HG03457 (cell line): ENCODE data around the gene TBC1D22A.

Experiments
- ATAC-seq: cut with Tn5 transposase; IDR thresholded peaks from one replicate; pipeline ENCODE4 v1.9.1; 2021; ENCODE audit warnings: moderate number of reproducible peaks; ENCODE audit not compliant: unreplicated experiment

The TBC1D22A gene

DNA sequence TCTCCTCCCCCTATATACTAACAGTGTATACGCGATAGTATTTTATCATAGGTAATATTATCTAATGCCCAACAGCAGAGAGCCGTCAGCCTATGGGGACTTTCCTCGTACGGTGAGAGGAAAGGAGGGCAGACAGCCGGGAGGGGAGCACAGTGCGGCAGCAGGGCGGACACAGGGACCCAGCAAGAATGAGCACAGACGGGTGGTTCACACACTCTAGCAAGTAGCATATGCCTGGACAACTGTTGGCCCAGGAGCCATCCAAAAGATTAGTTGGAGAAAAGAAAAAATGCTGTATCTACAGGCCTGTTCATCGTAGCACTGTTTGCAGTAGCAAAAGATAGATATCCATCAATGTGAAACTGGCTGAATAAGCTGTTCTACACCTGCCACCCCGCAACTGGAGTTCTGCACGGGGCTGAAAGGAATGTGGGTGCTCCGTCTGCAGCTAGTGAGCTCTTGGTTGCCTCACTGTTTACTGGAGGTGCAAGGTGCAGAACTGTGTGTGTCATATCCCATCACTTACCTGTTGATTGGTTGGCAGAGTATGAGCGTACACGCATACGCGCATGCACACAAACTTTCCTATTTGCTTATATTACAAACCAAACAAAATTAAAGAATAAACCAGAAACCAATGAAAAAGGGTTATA lies 324.3 kb downstream of the TBC1D22A start:
- ATAC-seq = no peak

DNA sequence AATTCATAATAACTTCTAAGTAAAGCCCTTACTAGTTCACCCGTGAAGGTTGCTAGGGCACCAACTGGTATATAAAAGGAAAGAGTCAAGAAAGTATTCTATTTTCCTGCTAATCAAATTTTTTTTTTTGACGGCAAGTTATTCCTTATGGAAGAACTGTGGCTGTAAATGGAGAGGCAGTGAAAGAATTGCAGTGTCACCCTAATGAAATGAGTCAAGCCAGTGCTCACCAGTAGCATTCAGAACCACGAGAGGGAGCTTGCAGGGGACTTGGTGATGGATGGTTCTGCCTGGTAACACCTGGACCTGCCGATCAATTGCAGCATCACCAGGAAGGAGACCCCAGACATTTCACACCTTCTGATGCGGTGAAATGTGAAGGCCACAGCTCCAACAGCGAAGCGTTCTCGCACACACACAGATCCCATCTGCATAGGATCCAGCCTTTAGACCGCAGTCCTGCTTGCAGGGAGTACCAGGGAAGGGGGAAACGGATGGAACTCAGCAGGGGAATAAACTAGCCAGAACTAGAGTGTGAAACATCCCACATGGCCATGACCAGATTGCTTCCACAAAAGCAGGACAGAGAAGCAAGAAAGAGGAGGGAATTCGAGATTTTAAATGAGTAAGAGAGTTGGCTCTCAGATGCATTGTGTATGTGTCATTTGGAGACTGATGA lies 326.2 kb downstream of the TBC1D22A start:
- no peak for ATAC-seq

DNA sequence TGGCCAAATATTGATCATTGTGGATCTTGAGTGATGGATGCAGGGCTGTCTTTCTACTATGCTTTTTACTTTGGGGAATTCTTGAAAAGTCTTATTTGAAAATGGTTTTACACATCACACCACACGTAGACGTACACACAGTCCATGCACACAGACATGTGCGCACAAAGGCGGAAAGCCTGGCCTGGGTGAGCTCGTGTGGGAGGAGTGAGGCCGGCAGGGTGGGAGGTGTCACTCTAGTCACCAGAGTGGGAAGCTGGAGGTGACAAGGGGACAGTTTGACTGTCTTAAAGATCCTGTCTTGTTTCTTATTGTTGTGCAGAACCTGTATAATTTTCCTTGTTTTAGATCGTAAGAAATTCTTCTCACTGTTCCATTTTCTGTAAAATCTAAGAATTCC lies 326.9 kb downstream of the TBC1D22A start:
- no peak for ATAC-seq

DNA sequence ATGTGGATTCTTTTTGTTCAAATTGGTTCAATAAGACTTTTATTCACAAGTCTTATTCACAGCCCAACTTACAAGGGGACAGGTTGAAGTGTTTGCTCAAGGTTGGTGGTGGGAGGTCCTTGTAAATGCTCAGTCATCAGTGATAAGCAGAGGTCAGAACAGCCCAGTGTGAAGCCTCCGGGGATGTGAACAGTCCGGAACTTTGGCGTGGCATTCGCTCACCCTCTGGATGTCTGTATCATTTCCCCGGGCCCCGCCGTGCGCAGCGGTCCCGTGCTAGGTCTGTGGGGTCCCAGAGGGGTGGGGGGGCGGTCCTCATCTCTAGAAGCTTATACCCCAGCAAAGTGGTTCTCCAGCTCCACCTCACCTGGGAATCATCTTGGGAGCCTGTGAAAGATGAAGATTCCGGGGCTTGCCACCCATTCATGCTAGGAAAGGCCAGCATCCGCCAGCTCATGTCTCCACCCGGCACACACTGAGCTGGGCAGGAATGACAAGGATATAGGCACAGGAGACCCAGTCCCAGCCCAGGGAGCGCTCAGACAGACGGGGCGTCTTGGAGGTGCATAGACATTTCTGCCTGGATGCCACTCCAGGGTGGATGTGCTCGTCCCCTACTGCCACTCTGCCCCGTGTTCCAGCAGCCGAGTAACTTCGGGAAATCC lies 327.5 kb downstream of the TBC1D22A start:
- ATAC-seq = no peak

DNA sequence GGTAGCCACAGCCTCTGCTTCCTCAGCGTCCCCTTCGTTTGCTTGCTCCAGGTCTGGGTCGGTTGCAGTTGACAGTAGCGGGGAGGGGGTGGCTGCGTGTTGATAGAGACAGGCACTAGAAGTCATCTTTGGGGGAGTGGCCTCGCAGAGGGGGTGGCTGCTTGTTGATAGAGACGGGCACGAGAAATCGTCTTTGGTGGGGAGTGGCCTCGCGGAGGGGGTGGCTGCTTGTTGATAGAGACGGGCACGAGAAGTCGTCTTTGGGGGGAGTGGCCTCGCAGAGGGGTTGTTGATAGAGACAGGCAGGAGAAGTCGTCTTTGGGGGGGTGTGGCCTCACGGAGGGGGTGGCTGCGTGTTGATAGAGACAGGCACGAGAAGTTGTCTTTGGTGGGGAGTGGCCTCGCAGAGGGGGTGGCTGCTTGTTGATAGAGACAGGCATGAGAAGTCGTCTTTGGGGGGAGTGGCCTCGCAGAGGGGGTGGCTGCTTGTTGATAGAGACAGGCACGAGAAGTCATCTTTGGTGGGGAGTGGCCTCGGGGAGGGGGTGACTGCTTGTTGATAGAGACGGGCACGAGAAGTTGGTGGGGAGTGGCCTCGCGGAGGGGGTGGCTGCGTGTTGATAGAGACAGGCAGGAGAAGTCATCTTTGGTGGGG lies 328.3 kb downstream of the TBC1D22A start:
- ATAC-seq = no peak

DNA sequence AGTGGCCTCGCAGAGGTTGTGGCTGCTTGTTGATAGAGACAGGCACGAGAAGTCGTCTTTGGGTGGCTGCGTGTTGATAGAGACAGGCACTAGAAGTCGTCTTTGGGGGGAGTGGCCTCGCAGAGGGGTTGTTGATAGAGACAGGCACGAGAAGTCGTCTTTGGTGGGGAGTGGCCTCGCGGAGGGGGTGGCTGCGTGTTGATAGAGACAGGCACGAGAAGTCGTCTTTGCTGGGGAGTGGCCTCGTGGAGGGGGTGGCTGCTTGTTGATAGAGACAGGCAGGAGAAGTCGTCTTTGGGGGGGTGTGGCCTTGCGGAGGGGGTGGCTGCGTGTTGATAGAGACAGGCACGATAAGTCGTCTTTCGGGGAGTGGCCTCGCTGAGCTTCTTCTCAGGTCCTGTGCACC lies 328.8 kb downstream of the TBC1D22A start:
- ATAC-seq = no peak

DNA sequence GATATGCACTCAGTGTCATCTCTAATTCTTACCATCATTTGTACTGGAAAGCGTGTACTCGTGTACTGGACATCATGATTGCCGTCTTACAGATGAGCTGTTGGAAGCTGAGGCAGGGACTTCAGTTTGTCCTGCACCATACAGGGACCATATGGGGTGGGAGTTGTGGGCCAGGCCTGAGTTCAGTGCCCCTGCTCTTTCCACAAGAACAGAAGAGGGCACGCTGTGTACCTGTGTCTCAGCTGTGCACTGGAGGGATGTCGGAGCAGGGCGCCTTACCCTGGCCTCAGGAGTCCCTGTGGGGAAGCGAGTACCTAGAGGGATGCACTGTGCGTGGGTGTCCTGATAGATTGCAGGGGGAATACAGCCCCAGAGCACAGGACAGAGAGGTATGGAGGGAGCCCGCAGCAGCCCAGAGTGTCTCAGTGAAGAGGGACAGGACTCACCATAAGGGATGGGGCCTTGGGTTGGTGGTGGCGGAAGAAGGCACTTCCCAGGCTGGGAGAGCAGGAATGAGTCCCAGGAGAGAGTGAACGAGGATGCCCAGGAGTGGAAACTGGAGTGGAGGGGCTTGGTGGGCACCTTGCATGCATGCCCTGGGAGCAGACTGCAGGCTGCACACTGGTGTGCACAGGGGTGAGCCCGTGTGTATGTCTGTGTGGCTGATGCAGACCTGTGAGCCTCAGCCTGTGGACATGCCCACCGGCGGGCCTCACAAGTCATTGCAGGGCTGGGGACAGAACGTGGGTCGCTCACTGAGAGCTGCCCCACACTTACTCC lies 329.7 kb downstream of the TBC1D22A start:
- ATAC-seq = no peak

DNA sequence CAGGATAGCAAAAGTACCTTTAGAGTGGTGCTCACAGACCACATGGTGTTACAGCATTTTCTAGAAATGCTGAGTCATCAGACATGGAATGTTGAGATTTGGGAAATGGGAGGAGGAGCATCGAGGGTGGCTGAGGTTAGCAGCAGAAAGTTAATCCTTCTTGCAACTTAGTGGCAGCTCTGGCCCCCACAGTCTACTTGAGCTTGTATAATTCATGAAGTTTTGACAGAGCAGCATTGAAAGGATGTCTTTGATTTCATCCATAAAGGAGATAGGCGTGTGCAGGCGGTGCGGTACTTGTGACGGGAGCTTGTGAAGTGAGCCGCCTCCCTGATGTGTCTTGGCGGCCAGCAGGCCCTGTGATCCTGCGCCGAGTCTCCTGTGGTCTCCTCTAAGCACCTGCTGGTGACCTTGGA lies 330.5 kb downstream of the TBC1D22A start:
- no peak for ATAC-seq

DNA sequence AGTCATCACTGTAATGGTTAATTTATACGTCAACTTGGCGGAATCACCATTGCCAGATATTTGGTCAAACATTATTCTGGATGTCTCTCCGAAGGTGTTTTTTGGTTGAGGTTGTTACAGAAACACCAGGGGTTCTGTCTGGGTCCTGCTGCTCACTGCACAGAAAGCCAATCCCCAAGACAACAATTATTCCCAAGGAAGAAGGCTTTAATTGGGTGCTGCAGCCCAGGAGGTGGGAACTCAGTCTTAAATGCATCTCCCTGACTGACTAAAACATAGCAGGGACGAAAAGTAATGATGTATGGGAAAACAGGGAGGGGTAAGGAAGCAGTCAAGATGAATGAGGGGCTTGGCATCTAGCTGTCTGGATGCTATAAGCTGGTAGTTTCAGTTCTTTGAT lies 331.3 kb downstream of the TBC1D22A start:
- no peak for ATAC-seq

DNA sequence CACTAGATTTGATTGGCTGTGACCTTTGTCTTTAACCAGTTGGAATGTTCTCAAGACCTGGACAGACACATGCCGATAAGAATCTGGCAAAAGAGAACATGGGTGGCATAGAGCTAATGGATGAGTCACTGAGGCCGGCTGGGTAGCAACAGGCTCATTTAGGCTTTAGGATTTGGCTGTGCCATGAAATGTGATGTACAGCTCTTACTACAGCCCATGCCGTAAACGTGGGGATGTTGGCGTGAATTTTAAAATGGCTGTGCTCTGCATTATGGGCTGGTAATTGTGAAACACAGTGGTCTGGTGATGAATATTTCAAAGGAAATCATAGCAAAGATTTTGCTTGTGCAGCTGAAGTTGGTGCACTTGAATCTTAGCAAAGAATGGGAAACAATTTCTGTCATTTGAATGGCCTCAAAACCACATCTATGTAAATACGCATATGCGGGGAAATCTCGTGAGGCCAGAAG lies 332.4 kb downstream of the TBC1D22A start:
- no peak for ATAC-seq

DNA sequence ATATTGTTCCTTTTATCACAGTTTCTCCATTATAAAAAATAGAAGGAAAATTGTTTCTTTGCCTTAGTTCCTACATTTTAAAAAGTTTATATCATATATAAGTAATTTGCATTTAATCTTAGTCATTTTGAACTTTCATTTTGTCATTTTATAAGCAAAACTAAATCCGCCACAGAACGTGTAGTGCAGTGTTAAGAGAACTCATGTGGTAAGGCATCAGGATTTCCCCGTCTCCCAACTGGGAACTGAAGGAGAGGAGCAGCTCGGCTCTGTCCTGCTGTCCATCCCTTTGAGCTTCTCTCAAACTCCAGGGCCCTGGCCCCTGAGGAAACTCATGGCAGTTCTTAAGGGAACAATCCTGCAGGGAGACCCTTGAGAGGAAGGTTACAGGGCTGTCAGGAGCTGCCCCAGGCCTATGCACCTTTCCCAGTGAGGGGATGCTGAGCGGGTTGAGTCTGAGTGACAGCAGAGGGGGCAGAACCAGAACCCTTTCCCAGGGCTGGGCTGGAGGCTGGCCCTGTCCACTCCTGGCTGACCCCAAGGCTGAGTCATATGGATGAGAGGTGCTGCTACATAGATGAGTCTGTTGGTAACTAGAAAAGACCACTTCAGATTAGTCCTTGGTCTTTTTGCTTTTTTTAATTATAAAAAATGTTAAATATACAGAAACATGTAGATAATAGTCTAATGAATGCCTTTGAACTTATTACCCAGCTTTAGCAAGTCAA lies 333.1 kb downstream of the TBC1D22A start:
- ATAC-seq = no peak

DNA sequence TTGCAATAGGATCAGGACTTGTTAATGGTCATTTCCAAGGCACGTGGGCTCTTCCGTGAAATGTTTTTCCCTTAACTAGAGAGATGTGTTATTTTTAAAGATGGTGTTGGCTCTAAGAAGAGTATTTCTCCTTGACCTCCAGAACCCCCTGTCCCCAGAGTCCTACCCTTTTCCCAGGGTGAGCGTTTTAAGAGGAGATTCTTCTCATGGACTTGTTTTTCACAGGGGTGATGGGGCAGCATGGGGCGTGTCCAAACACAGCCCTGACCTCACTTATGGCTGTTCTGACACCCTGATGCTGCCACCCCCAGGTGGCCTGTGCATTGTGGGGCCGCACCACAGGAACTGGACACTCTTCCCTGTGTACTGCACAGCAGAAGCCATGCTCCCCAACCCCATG lies 335.7 kb downstream of the TBC1D22A start:
- ATAC-seq = no peak

DNA sequence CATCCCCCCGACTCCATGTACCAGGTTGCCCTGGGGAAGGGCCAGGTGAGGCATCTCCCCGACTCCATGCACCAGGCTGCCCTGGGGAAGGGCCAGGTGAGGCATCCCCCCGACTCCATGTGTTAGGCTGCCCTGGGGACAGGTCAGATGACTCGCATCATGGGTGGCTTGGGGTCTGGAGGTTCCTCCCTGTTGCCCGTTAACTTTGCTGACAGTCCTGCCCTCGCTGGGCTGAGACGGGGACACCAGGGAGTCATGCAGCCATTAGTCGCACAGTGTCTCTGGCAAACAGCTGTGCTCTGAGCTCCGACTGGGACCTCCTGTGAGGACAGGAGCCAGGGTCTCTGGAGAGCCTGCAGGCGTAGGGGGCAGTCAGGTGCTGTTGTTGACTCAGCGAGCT lies 336.1 kb downstream of the TBC1D22A start:
- ATAC-seq = no peak

DNA sequence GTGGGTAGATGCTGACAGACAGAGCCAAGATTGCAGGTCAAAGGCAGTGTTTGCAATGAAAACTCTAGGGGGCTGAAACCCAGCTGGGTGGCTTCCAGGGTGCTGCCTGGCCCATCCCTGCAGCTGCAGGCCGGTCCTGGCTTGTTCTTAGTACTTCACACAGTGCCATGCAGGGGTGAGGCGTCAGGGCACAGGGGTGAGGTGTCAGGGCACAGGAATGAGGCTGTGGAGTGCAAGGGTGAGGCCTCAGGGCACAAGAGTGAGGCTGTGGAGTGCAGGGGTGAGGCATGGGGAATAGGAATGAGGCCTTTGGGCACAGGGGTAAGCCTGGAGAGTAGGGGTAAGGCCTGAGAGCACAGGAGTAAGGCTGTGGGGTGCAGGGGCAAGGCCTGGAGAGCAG lies 337.6 kb downstream of the TBC1D22A start:
- ATAC-seq = no peak

DNA sequence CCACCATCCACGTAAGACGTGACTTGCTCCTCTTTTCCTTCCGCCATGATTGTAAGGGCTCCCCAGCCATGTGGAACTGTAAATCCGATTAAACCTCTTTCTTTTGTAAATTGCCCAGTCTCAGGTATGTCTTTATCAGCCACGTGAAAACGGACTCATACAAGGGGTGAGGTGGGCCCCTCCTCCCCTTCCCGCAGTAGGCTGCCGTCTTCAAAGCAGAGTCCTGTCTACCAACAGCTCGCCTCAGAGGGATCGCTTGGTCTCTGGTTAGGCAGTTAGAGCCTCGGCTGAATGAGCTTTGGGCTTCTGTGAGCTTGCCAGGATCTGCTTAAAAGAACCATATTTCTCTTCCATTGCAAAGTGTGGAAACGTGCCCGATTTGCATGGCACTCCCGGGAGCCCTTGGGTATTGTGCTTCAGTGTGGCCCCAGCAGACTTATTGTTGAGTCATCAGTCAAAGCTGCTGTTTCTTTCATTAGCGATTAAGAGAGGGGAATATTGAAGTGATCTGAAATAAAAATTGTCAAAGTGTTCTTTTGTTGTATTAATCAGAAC lies 338.3 kb downstream of the TBC1D22A start:
- no peak for ATAC-seq

DNA sequence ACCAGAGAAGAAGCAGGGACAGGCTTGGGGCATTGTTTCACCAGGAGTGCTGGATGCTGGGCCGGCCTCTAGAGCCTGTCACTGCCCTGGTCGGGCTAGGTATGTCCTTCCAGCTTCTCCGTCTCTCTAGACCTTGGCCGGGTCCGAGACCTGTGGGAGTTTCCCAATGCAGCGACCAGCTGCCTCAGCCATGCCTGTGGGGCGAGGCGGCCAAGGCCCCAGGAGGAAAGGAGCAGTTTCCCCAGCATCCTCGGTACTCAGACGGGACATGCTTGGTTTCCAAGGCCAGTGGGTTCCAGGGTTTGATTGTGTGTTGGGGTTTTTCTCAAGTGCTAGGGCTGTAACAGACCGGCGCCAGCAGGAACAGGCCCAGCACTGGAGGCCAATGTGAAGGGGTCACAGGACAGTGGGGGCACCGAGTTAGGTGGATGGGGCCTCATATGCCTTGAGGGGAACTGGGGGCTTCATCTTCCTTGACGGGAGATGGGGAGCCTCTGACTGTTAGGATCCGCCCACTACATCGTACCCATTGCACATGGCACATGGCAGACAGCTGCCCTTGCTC lies 339.0 kb downstream of the TBC1D22A start:
- no peak for ATAC-seq

DNA sequence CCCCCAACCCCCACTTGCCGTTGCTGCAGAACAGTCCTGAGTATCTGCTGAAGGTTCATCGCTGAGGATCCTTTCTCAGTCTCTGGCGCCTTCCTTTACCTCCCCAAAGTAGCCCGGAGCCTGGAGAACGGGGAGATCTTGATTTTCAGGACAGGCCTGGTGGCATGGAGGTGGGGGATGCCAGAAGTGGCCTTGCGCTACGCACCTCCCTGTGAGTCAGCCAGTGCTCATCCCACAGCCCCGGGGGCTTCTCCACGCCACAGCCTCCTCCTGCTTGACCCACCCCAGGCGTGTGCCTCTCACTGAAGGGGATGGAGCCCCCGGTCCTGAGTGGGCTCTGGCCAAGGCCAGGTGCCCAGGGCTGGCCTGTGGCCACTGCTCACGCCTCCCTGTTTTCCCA lies 339.6 kb downstream of the TBC1D22A start:
- ATAC-seq = no peak

DNA sequence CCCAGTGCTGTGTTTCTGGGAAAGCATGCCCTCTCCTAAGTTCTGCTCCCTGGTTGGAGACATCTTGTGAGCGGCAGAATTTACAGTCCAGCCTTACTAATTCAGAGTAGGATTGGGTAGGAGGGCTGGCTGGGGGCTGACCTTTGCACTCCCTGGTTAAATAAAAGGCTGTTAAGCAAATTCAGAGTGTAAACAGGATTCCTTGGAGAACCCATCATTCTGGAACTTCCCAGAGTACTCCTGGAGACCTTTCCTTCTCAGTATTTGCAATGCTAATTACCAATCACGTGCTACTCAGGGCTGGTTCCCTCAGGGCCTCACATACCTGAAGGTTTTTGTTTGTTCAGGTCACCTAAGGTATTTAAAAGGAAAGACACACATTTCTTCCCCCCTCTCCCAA lies 340.2 kb downstream of the TBC1D22A start:
- ATAC-seq = no peak

DNA sequence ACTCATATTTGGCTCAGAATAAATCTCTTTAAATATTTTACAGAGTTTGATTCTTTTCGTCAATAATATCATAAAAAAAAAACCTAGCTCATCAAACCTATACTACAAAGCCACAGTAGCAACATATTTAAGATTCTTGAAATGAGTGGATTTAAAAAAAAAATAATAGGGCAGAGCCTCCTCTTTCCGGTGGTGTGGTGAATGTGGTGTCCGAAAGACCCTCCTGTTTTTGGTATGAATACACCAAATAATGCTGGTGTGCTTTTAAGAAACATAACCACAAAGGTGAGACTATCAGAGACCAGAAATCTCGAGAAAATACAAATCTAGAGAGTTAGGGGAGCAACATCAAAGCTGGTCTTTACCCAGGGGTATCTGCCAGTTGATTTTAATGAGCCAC lies 342.6 kb downstream of the TBC1D22A start:
- ATAC-seq = no peak

DNA sequence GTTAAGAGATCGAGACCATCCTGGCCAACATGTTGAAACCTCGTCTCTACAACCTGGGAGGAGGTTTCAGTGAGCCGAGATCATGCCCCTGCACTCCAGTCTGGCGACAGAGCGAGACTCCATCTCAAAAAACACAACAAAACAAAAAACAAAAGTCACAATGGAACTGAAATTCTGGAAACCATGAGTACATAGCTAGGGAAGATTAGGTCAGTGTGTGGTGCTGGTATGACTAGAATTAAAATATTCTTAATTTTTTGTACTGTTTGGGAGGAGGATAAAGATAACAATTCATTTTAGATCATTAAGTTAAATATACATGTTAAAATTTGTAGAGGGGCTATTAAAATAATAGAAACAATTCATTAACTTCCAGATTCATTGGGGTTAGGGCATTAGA lies 344.4 kb downstream of the TBC1D22A start:
- ATAC-seq = no peak
